Measurements from ENCODE around the gene DMKN. TPM values are rescaled to one million over a fixed set of nuclear protein-coding genes. Genes with fewer than 3 reads are reported as not detected.

The DMKN gene
- total and polyA plus RNA-seq, 9 of the 15 experiments (the other 6 are each of a cell fraction or from before 2014, with no cell fraction given) = 0.36 to 0.53 TPM; not detected in 7

DNA sequence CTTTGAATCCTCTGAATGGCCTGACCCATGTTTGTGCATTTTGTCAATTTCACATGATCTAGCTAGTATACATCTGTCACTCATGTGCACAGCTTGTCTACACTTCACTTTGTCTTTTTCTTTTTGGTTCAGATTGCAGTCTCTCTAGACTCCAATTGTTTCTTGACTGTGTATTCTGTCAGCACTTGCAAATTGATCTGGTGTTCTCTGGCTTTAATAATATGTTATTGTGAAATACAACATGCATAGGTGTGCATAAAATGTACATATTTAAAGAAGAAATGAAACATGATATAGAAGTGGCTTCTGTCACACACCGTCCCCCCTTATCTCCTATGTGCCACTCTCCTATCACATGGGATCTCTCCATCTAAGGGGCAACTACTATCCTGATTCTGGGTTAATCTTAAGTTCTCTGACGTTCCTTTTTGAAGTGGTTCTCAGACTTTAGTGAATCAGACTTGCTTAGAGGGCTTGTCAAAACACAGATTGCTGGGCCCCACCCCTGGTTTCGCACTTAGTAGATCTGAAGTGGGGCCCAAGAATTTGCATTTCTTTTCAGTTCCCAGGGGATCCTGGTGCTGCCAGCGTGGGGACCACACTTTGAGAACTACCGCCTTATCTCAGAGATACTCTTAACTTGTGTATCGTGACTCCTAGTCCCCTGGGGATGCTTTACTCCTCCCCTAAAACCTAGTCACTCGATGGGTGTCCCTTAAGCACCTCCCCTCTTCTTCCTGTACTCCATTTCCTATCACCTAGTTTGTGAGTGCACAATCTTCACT is 29.0 kb downstream of the DMKN start:
- H3K9me3 ChIP-seq (replicated peaks; ENCODE audit: control insufficient read depth, insufficient read depth, low read depth, low read length) = no peaks in the 10 kb centered on the region
- H3K4me1 ChIP-seq (replicated peaks in 1 of 2; ENCODE audit: control insufficient read depth in 2 of 2, insufficient read depth in 2 of 2, low read length in 2 of 2) = no peaks in the 10 kb centered on the region
- in situ Hi-C loops (cut with MboI) = no loop called here
- H3K4me3 ChIP-seq = no peak overlapping the region
- H3K9ac ChIP-seq (ENCODE audit: insufficient read depth in 1 of 2, low read depth in 2 of 2, low read length in 2 of 2) = no peak overlapping the region
- no peaks in the 10 kb centered on the region for H3K9me1 ChIP-seq (ENCODE audit: control insufficient read depth, insufficient read depth, low read length)
- H4K20me1 ChIP-seq (replicated peaks; ENCODE audit: control insufficient read depth, insufficient read depth, low read length) = 0 out of 2 replicates have a peak, but pooled peaks cover 2% of the 10 kb centered on the region
- H3K27ac ChIP-seq (ENCODE audit: extremely low read depth, low read depth, low read length) = no peak overlapping the region
- H3K36me3 ChIP-seq (ENCODE audit: control insufficient read depth, insufficient read depth, low read length) = no peaks in the 10 kb centered on the region
- no peak overlapping the region for H3K4me2 ChIP-seq (ENCODE audit: insufficient read depth, low read length)
- CTCF ChIA-PET (ENCODE audit: low intra/inter-chr PET ratio) = no interaction called here
- no peaks in the 10 kb centered on the region for H3K79me2 ChIP-seq (ENCODE audit: control insufficient read depth, insufficient read depth, low read length)
- FAIRE-seq = no peak
- peaks cover 32 to 36% of the 10 kb centered on the region in 2 experiments; a peak in 4 of 5 replicates for H3K27me3 ChIP-seq (ENCODE audit: control insufficient read depth in 2 of 2, insufficient read depth in 2 of 2, low read length in 2 of 2)
- TF ChIP-seq, protein P1, sequence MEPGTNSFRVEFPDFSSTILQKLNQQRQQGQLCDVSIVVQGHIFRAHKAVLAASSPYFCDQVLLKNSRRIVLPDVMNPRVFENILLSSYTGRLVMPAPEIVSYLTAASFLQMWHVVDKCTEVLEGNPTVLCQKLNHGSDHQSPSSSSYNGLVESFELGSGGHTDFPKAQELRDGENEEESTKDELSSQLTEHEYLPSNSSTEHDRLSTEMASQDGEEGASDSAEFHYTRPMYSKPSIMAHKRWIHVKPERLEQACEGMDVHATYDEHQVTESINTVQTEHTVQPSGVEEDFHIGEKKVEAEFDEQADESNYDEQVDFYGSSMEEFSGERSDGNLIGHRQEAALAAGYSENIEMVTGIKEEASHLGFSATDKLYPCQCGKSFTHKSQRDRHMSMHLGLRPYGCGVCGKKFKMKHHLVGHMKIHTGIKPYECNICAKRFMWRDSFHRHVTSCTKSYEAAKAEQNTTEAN (CRISPR knock-in tag; IDR thresholded peaks at IDR 0.05) = no peak
- TF ChIP-seq, protein P2, sequence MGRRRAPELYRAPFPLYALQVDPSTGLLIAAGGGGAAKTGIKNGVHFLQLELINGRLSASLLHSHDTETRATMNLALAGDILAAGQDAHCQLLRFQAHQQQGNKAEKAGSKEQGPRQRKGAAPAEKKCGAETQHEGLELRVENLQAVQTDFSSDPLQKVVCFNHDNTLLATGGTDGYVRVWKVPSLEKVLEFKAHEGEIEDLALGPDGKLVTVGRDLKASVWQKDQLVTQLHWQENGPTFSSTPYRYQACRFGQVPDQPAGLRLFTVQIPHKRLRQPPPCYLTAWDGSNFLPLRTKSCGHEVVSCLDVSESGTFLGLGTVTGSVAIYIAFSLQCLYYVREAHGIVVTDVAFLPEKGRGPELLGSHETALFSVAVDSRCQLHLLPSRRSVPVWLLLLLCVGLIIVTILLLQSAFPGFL (CRISPR knock-in tag; IDR thresholded peaks at IDR 0.05) = no peak
- TF ChIP-seq HMG20B (CRISPR knock-in tag; IDR thresholded peaks at IDR 0.05) (no peak), POLR2G (IDR thresholded peaks at IDR 0.05; ENCODE audit: low read depth, low read length) (no peak), ZBTB8A (IDR thresholded peaks at IDR 0.05; ENCODE audit: partially characterized antibody) (no peak)
- H2AFZ ChIP-seq (ENCODE audit: low read depth, low read length) = no peak overlapping the region
- 0% methylated on average over 7 of the region's 7 CpGs for WGBS (ENCODE audit: insufficient coverage, low coverage, missing lambda C conversion rate)
- POLR2A ChIA-PET = no interaction called here
- BruUV-seq (replicated peaks) = no TSS peak
- ATAC-seq = no peak
- no peak for DNase-seq (ENCODE audit: extremely low read depth in 1 of 4, low spot score in 3 of 4)
- intact Hi-C loops (cut with micrococcal nuclease) = no loop called here
